ENCODE data around the gene AWAT2. TPM values are rescaled to one million over a fixed set of nuclear protein-coding genes. Genes with fewer than 3 reads are reported as not detected.
A peak's percentile ranks its signal among the peaks of the same experiment; 100 is the strongest.

AWAT2 gene
- total RNA-seq, 2 donors from 2014 or later, result not detected

- intact Hi-C loops (cut with DNase I), result loop anchor here (2.0 to 10.0 kb wide), 2 partner anchors 65 to 499 kb away; no protein-coding TSS in a partner anchor
- no peak for TF ChIP-seq CTCF (IDR thresholded peaks at IDR 0.05)
- H3K4me1 ChIP-seq, result no peaks in the 10 kb centered on the region
- H3K4me3 ChIP-seq, result no peak overlapping the region
- no peak overlapping the region for H3K9ac ChIP-seq (ENCODE audit: low read depth in 2 of 2, low read length in 2 of 2)
- H3K36me3 ChIP-seq, result no peaks in the 10 kb centered on the region
- H3K27ac ChIP-seq, result no peak overlapping the region
- DNase-seq, result peak; percentile 20
- H3K9me3 ChIP-seq, result no peaks in the 10 kb centered on the region
- H3K27me3 ChIP-seq, result no peaks in the 10 kb centered on the region
Observed at GRCh38 chrX:70033348-70034051, 16.2 kb downstream of the AWAT2 start.

- intact Hi-C loops (cut with DNase I), result loop anchor here (2.0 to 10.0 kb wide), 2 partner anchors 66 to 498 kb away; no protein-coding TSS in a partner anchor
- no peak for TF ChIP-seq CTCF (IDR thresholded peaks at IDR 0.05)
- Histone ChIP-seq H3K4me3 (no peak overlapping the region), H3K9me3 (no peaks in the 10 kb centered on the region), H3K9ac (ENCODE audit: low read depth in 2 of 2, low read length in 2 of 2) (no peak overlapping the region), H3K27ac (no peak overlapping the region), H3K4me1 (no peaks in the 10 kb centered on the region), H3K36me3 (no peaks in the 10 kb centered on the region), H3K27me3 (no peaks in the 10 kb centered on the region)
- DNase-seq, result no peak
Observed at GRCh38 chrX:70032792-70033191, 16.9 kb downstream of the AWAT2 start.

GRCh38 chrX:70030301-70030767, 19.4 kb downstream of the AWAT2 start:
- Histone ChIP-seq H3K4me3 (no peak overlapping the region), H3K27me3 (no peaks in the 10 kb centered on the region), H3K4me1 (no peaks in the 10 kb centered on the region), H3K36me3 (no peaks in the 10 kb centered on the region), H3K9ac (ENCODE audit: low read depth in 2 of 2, low read length in 2 of 2) (no peak overlapping the region), H3K9me3 (no peaks in the 10 kb centered on the region), H3K27ac (no peak overlapping the region)
- DNase-seq, result peak; percentile 29
- TF ChIP-seq CTCF (IDR thresholded peaks at IDR 0.05), result peak; percentile 73
- intact Hi-C loops (cut with DNase I), result loop anchor here (10.0 kb wide), 1 partner anchor 496 kb away; no protein-coding TSS in a partner anchor

GRCh38 chrX:70029863-70030262, 19.9 kb downstream of the AWAT2 start:
- no peak overlapping the region for H3K9ac ChIP-seq (ENCODE audit: low read depth in 2 of 2, low read length in 2 of 2)
- H3K27ac ChIP-seq, result no peak overlapping the region
- intact Hi-C loops (cut with DNase I), result loop anchor here (10.0 kb wide), 1 partner anchor 495 kb away; no protein-coding TSS in a partner anchor
- H3K4me1 ChIP-seq, result no peaks in the 10 kb centered on the region
- DNase-seq, result no peak
- no peaks in the 10 kb centered on the region for H3K9me3 ChIP-seq
- H3K4me3 ChIP-seq, result no peak overlapping the region
- TF ChIP-seq CTCF (IDR thresholded peaks at IDR 0.05), result no peak
- H3K36me3 ChIP-seq, result no peaks in the 10 kb centered on the region
- no peaks in the 10 kb centered on the region for H3K27me3 ChIP-seq

GRCh38 chrX:70026851-70027200, 22.9 kb downstream of the AWAT2 start:
- no peak for DNase-seq
- Histone ChIP-seq H3K27ac (no peak overlapping the region), H3K36me3 (no peaks in the 10 kb centered on the region), H3K9ac (ENCODE audit: low read depth in 2 of 2, low read length in 2 of 2) (no peak overlapping the region), H3K27me3 (no peaks in the 10 kb centered on the region), H3K9me3 (no peaks in the 10 kb centered on the region), H3K4me3 (no peak overlapping the region), H3K4me1 (no peaks in the 10 kb centered on the region)
- no peak for TF ChIP-seq CTCF (IDR thresholded peaks at IDR 0.05)
- intact Hi-C loops (cut with DNase I), result no loop called here

Measured in colonic mucosa (tissue), 4 donors.